ENCODE data around the gene ABCF1. TPM values are rescaled to one million over a fixed set of nuclear protein-coding genes. Genes with fewer than 3 reads are reported as not detected.
"Not testable (repeated sequence)": the region's sequence is repeated elsewhere in the genome, so short reads cannot be mapped to it uniquely, and the experiment has no call there.

Gene ABCF1
- 27.1 TPM for total RNA-seq

GRCh38 chr6:30571075-30571761 lies at the start of gene ABCF1:
Gene ABCF1 (plus strand): TSS chr6:30571442. CDS start chr6:30571488, 46 bp downstream.
- ATAC-seq: peak; percentile 99

GRCh38 chr6:30521952-30522351 lies 49.3 kb upstream of the ABCF1 start:
- not testable (repeated sequence) for ATAC-seq

- ATAC-seq: not testable (repeated sequence)
These were observed 44.8 kb upstream of the ABCF1 start for GRCh38 chr6:30526444-30526843.

- not testable (repeated sequence) for ATAC-seq
These were observed 41.8 kb upstream of the ABCF1 start for GRCh38 chr6:30529349-30529875.

- no peak for ATAC-seq
These were observed 41.2 kb upstream of the ABCF1 start for GRCh38 chr6:30530014-30530413.

GRCh38 chr6:30533460-30534294 lies 37.6 kb upstream of the ABCF1 start:
- no peak for ATAC-seq

- no peak for ATAC-seq
These were observed 33.3 kb upstream of the ABCF1 start for GRCh38 chr6:30537931-30538330.

GRCh38 chr6:30541515-30542403 lies 29.5 kb upstream of the ABCF1 start:
- peak; percentile 75 for ATAC-seq

- peak; percentile 48 for ATAC-seq
These were observed 28.9 kb upstream of the ABCF1 start for GRCh38 chr6:30542404-30542725.

GRCh38 chr6:30542915-30543314 lies 28.3 kb upstream of the ABCF1 start:
- no peak for ATAC-seq

- ATAC-seq: no peak
These were observed 27.4 kb upstream of the ABCF1 start for GRCh38 chr6:30543821-30544220.

- ATAC-seq: peak; percentile 64
These were observed 26.5 kb upstream of the ABCF1 start for GRCh38 chr6:30544666-30545272.

- no peak for ATAC-seq
These were observed 23.8 kb upstream of the ABCF1 start for GRCh38 chr6:30547454-30547853.

GRCh38 chr6:30548375-30548774 lies 22.9 kb upstream of the ABCF1 start:
- ATAC-seq: no peak

GRCh38 chr6:30554404-30554803 lies 16.8 kb upstream of the ABCF1 start:
- no peak for ATAC-seq

- no peak for ATAC-seq
These were observed 16.1 kb upstream of the ABCF1 start for GRCh38 chr6:30554962-30555815.

- no peak for ATAC-seq
These were observed 15.5 kb upstream of the ABCF1 start for GRCh38 chr6:30555816-30556065.

- ATAC-seq: peak; percentile 98
These were observed 15.0 kb upstream of the ABCF1 start, which contains the start of gene GNL1 for GRCh38 chr6:30556066-30556905. Gene GNL1 (minus strand): TSS chr6:30556489. CDS start chr6:30556203, 286 bp downstream.

- peak; percentile 78 for ATAC-seq
These were observed 14.1 kb upstream of the ABCF1 start, which contains the start of gene PRR3 for GRCh38 chr6:30556906-30557682. Gene PRR3 (plus strand): TSS chr6:30557295. CDS start chr6:30557345, 50 bp downstream.

GRCh38 chr6:30557683-30557981 lies 13.6 kb upstream of the ABCF1 start:
- ATAC-seq: no peak

Data from esophagus mucosa (tissue), 1 donor.